ENCODE results near the gene ERC2.

DNA sequence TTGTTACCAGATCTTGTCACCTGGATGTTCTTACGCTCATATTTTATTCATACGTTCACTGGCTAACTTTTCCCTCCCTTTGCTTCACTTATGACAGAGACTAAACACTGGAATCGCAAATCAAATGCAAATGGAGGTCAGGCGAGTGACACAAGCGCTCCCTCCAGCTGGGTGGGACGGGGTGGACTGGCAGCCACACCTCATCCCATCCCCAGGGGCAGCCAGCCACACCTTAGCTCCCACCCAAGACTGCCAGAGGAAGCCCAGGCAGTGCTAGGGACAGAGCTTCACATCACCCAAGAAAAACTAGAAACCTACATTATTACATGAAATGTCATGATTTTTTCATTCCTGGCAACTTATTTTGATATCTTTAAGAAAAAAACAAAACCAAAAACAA is 366.2 kb downstream of the ERC2 start:
- TF ChIP-seq, protein P1, sequence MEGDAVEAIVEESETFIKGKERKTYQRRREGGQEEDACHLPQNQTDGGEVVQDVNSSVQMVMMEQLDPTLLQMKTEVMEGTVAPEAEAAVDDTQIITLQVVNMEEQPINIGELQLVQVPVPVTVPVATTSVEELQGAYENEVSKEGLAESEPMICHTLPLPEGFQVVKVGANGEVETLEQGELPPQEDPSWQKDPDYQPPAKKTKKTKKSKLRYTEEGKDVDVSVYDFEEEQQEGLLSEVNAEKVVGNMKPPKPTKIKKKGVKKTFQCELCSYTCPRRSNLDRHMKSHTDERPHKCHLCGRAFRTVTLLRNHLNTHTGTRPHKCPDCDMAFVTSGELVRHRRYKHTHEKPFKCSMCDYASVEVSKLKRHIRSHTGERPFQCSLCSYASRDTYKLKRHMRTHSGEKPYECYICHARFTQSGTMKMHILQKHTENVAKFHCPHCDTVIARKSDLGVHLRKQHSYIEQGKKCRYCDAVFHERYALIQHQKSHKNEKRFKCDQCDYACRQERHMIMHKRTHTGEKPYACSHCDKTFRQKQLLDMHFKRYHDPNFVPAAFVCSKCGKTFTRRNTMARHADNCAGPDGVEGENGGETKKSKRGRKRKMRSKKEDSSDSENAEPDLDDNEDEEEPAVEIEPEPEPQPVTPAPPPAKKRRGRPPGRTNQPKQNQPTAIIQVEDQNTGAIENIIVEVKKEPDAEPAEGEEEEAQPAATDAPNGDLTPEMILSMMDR (IDR thresholded peaks at IDR 0.05; ENCODE audit: insufficient read depth, low read length, poor library complexity, severe bottlenecking) = no peak
- no peak for TF ChIP-seq EZH2phosphoT487 (conservative IDR thresholded peaks at IDR 0.05; ENCODE audit: low read length)

Measured in SU-DHL-6 (cell line).